HG02610 (cell line): ENCODE data around the gene KLHL29.
"Not testable (repeated sequence)": the region's sequence is repeated elsewhere in the genome, so short reads cannot be mapped to it uniquely, and the experiment has no call there.

Experiments
- ATAC-seq: cut with Tn5 transposase; IDR thresholded peaks from one replicate; pipeline ENCODE4 v1.9.1; 2021; ENCODE audit warnings: mild to moderate bottlenecking, moderate library complexity; ENCODE audit not compliant: unreplicated experiment

KLHL29 gene

DNA sequence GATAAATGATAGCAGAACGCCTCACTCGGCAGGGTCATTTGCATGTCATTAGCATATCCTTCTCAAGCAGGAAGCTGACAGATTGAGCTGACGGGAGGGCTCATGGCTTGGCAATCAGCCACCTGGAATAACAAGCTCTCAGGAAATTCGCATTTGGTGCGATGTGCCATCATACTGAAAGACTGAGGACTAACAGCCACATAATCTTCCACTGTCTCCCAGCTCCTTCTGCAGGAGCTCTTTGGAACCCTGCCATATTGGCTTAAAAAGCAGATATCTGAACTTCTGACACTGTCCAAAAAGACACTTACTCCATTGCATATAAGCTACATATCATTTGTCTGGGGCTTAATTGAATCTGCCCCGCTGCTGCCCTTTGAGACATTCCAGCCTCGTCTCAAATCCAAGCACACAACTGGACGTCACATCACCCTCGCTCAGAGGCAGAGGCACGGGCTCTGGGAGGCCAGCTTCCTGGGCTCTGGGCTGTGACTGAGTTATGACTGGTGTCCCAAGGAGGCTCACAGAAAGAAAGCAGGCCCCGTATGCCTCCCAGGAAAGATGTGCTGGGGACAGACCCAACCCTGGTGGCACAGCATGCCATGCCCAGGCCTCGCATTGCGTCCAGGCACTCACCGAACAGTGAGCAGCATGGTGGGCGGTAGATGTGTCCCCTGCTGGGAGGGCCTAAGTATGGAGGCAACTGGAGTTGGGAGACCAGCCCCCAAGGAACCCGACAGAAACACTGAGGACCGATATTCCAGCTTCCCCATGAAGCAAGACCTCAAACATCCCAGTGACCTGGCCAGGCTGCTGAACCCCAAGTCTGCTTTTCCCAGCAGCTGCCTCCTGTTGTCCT, 314.0 kb downstream of the KLHL29 start:
- no peak for ATAC-seq

DNA sequence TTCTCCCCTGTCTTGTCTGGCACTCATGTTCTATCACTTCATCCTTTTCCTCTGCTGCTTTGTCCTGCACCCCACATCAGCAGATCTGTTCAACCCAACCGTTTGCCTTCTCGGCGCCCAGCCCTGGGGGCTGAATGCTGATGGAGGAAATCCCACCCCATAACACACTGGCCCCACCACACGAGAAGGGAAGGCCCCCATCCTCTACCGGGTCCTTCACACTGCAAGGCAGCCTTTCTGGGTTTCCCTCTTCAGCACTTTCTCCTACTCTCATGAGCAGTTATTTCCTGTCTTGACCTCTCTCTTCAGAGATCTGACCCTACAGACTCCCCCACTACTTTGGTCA, 314.6 kb downstream of the KLHL29 start:
- ATAC-seq, result no peak

DNA sequence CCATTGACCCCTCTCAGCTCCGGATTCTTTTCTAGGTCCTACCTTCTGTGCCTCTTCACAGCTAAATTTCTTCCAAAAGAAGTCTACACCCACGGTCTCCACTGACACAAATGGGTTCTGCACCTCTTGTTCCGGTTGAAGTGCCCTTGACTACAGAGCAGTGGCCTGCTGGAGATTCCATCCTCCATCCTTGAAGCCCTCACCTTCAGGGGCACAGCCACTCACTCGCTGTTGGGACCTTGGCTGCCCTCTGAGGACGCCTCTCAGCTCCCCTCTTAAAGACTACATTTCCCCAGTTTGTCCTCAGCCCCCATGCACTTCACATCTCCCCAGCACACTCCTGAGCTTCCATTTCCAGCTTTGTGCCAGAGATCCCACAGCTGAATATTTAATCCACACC, 315.6 kb downstream of the KLHL29 start:
- no peak for ATAC-seq

DNA sequence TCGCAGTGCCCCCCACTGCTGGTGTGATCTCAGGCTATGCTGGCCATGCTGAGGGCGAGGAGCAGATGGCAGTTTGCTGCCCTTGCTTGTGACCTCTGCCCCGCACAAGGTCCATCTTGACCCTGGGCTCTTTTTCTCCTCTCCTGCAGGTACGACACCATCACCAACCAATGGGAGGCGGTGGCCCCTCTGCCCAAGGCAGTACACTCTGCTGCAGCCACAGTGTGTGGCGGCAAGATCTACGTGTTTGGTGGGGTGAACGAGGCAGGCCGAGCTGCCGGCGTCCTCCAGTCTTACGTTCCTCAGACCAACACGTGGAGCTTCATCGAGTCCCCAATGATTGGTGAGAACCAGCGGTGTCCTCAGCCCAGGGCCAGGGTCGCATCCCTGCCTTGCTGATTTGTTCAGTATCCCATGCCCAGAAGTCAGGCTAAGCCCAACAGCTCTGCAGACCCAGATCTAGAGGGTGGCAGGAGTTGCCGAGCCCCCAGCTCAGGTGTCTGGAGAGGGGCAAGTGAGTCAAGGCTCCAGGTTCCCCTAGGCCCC, 318.1 kb downstream of the KLHL29 start:
- no peak for ATAC-seq

DNA sequence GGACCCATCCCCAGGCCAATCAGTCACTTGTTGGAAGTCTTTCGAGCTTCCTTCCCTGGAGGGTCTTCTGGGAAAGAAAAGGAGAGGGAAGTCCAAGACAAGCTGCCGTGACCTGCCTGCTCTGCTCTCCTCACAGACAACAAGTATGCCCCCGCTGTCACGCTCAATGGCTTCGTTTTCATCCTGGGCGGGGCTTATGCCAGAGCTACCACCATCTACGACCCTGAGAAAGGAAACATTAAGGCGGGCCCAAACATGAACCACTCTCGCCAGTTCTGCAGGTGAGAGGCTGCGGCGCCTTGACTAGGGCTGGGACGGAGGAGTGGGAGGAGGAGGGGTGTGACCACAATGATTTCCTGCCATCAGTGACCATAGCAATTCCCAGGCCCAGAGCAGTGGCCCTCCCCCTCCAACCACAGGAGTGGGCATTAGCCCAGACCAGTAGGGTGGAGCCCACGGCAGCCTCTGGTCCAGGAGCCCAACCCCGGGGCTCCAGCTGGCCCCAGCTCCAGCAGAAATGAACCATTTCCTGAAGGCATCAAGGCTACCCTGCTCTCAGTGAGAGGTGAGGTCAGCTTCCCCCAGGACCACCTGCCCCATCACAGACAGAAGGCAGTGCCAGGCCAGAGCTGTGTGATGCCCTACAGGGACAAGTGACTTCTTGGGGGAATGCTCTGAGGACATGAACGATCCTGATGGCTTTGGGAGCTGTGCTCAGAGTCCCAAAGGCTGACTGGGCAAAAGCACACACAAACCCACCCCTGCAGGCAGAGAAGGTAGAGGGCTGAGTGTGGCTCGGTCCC, 318.8 kb downstream of the KLHL29 start:
- no peak for ATAC-seq

DNA sequence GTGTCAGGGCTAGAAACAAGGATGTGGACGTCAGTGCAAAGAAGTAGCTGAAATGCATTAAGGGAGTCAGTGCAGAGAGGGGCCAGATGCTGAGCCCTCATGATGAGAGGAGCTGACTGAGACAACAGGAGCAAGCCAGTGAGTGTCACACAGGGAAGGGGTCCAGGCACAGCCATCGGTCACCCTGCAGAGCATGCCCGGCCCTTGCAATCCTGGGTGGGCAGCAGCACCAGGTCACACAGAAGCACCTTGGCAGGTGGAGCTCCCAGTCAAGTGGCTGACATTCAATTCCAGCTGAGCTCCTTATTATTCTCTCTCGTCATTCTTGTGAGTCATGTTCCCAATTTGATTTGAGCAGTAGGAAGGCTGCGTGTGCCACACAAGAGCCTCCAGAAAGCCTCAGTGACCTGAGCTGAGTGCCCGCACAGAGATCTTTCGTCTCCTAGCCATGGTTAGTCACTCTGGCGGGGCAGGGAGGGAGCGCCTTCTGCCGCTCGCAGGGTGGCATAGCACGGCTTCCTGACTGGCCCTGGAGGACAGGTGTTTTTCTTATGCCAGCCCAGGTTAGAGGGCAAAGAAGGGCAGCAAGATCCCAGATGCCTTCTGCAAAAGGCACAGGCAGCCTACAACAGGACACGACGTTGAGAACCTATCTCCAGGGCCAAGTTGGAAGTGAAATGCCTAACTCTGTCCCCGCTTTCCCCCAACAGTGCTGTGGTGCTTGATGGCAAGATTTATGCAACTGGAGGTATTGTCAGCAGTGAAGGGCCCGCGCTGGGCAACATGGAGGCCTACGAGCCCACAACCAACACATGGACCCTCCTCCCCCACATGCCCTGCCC, 321.0 kb downstream of the KLHL29 start:
- ATAC-seq, result no peak

DNA sequence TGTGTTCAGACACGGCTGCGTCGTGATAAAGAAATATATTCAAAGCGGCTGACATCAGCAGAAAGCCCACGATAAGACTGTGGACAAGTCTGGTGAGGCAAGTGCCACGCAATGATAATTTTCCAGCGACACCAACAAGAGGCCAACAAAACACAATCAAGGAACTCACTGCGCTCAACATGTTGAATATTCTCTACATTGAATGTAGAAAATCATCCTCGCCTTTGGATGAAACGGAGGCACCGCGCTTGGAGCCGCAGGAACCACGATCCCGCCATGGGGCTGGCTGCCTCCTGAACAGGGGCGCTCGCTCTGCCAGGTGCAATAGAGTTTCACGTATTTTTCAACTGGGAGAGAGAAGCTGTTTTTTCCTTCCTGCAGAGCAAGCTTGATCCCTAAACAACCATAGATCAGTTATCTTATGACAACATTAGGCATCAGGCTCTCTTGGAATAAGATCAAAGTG, 321.7 kb downstream of the KLHL29 start:
- no peak for ATAC-seq

DNA sequence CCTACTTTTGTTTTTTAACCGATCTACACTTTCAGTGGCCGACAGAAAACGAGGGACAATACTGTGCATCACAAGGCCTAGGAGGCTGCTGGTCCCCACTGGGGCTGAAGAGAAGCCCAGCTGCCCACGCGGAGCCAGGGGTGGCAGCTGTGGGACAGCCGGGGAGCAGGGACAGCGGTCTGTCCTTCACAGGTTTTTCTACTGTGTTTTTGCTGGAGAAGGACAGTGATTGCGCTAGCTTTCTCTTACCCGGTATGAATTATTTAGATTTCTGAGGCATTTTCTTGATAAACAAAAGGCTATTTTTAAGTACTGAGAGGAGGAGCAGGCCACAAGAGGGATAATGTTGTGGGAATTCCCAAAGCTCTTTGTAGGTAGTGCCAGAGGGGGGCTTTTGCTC, 322.1 kb downstream of the KLHL29 start:
- no peak for ATAC-seq

DNA sequence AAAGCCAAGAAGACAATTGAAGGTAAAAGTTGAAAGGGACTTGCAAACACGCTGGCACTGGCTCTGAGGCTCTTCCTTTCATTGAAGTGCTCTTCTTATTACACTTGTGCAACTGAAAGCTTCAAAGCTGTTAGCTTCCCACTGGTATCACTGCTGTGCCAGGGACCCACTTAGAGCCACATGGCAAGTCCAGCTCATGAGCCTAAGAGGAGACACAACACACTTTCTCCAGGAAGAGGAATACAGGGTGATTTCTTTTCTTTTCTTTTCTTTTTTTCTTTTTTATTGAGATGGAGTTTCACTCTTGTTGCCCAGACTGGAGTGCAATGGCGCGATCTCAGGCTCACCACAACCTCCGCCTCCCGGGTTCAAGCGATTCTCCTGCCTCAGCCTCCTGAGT, 323.8 kb downstream of the KLHL29 start:
- no peak for ATAC-seq

DNA sequence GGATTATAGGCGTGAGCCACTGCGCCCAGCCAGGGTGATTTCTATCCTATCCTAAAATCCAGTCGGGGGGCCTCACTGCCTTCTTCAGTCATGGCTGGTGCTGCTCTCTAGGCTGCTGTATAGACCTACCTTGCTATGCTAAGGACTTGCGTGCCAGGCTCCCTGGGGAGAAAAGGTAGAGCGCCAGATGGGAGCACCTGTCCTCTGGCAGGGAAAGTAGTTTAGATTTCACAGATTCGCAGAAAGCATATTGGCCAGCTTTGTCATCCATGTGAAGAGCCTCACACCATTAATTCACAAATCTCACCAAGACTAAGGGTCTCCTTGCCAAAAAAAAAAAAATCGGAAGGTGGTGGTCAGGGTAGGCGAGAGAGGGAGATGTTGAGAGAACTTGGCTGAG, 324.3 kb downstream of the KLHL29 start:
- no peak for ATAC-seq

DNA sequence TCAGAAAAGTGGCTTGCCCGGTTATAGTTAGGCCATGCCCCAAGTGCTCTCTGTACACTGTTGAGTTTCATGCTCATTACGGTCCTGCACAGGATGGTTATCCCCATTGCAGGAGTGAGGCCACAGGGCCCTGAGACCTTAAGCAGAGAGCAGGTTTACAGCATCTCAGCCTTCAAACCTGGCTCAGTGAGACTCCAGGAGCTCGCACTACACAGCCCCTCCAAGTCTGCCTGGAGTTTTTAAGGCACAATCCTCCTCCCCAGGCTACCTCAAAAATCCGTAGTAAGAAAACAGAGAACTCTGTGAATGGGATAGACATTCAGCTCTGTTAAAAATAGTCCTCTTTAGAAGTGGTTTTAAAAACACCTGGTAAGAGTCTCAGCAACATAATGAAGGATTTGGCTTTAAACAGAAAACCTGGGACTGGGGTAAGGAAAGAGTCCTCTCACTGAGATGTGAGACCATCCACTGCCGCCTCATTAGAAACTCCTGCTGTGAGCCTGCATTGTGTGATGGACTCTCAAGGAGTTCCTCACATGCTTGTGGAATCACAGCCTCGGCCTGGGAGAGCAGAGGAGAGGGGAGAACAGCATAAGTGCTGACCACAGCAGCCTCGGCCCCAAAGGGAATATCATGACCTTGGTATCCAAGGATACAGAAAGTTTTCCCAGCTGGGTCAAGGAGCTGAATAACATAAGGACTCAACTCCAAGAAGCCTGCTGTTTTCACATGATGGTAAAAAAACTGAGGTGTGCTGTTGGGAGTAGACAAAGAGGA, 327.2 kb downstream of the KLHL29 start:
- no peak for ATAC-seq

DNA sequence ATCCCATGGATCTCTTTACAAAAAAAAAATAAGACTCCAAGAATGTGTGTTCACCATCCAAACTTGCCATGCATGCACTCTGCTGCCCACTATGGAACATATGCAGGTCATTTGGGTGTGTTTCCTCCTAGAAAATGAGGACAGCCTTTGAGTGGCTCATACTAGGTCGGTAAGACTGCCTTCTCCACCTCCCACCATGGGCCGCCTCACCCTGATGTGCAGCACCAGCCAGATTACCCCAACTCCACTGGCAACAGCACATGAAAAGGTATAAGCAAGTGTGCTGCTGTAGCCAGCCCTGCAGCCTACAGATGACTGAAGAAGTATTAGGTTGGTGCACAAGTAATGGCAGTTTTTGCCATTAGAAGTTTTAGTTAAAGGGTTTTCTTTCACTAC, 327.8 kb downstream of the KLHL29 start:
- no peak for ATAC-seq

DNA sequence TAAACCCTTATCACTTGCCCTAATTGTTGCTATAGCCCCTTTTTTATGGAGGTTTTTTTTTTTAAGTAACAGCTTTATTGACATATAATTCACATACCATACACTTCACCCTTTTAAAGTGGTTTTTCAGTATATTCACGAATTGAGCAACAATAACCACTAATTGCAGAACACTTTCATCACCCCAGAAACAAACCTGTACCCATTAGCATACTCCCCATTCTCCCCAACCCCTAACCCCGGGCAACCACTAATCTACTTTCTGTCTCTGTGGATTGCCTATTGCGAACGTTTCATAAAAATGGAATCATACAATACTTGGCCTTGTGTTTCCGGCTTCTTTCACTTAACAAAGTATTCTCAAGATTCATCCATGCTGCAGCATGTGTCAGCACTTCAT, 328.4 kb downstream of the KLHL29 start:
- ATAC-seq, result no peak

DNA sequence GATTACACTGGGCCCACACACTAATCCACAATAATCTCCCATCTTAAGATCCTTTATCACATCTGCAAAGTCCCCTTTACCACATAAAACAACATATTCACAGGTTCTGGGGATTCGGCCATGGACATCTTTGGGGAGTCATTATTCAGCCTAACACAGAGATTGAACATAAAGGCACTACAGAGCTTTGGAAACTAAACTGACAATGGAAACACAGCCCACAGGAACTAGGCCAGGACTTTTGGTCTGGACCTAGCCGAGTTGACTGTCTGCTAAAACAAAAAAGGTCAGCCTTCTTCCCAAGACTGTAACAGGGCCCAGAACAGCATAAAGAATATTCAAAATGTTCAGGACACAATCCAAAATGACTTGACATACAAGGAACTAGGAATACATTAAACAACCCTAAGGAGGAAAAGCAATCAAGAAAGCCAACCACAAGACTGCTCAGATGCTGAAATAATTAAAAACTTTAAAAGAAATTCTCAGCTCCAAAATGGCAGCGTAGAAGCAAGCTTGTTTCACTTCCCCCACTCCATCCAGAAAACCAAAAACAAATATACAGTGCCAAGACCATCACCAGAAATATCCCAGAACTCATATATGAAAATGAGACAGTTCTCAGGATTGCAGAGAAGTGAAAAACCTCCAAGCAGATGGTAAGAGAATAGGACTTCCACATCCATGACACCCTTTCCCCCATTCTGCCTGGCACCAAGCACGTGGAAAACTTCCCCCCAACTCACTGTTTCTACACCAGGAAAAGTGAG, 334.1 kb downstream of the KLHL29 start:
- no peak for ATAC-seq

DNA sequence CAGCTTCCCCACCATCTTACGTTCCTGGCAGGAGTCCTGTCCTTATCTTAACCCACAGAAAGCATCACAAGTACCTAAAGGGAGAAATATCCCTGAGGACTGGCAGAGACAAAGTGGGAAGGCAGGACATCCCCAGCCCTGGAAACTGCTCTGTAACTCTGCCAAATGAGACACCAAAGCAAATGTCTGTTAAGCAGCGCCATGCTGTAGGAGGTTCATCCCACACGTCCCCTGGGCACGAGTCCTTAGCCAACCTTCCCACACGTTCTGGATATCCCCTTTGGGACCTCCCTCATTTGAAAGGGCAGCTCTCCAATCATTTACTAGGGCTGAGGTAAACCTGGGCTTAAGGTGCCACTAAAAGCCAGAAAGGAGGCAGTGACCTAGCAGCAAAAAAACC, 334.7 kb downstream of the KLHL29 start:
- ATAC-seq, result no peak

DNA sequence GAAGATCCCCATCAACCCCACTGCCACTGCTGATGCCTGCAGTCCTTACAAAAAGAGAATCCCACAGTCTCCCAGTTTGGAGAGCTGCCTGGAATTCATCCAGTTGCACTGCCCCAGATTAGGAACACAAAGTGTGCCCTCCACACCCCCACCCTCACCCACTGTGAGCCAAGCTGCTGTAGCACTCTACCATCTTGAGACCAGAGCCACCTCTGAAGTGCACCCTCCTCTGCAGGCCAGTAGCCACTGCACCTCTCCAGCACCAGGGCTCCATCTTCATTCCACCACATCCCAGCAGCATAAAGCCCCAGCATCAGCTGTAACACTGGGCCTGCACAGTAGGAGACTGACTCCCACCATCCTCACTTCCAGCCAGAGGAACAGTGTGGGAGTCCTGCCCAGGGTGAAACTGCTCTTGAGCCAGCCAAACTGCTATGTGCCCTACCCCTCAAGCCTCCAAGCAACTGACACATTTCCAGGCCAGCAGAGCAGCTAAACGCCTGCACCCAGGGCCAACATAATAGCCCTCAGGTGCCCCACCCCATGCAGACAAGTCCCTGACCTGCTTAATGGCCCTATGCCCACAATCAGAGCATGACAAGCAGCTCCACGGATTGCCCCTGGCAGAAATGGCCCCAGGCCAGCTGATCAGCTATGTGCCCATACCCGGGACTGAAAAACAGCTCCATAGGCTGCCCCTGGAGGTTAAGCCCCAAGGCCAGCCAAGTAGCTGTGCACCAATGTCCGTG, 335.9 kb downstream of the KLHL29 start:
- no peak for ATAC-seq

DNA sequence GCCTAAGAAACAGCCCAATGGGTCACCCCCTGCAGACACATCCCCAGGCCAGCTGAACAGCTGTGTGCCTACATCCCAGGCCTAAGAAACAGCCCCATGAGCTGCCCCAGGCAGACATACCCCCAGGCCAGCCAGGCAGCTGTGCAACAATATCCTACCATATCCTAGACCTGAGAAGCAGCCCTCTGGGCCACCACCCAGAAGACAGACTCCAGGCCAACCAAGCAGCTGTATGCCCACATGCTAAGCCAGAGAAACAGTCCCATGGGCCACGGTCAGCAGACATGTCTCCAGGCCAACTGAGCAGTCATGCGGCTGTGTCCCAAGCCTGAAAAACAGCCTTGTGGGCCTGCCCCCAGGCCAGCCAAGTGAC, 336.5 kb downstream of the KLHL29 start:
- no peak for ATAC-seq

DNA sequence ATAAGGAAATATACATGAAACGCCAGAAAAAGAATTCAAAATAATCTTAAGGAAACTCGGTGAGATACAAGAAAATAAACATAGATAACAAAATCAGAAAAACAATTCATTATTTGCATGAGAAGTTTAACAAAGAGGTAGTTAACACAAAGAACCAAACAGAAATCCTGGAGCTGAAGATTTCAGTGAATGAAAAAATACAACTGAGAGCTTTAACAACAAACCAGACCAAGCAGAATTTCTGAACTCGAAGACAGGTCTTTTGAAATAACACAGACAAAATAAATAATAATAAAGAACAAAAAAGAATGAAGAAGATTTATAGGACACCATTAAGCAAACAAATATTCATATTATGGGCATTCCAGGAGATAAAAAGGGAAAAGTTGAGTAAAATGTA, 337.3 kb downstream of the KLHL29 start:
- no peak for ATAC-seq

DNA sequence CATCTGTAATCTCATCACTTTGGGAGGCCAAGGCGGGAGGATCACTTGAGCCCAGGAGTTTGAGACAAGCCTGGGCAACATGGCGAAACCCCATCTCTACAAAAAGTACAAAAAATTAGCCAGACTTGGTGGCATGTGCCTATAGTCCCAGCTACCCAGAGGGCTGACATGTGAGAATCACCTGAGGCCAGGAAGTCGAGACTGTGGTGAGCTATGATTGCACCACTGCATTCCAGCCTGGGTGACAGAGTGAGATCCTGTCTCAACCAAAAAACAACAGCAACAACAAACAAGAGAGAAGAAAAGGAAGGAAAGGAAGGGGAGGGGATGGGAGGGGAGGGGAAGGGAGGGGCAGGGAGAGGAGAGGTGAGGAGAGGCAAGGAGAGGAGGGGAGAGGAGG, 338.1 kb downstream of the KLHL29 start:
- ATAC-seq, result not testable (repeated sequence)
